ENCODE data around the gene PDK2.

- TF ChIP-seq CTCF (conservative IDR thresholded peaks at IDR 0.05; ENCODE audit: low read depth, low read length), result no peak
- peak; percentile 29 for TF ChIP-seq EZH2 (IDR thresholded peaks at IDR 0.05; ENCODE audit: borderline replicate concordance, low read depth, low read length, poor library complexity, severe bottlenecking)
These were observed 39.5 kb upstream of the PDK2 start, which contains the start of gene ITGA3 for GRCh38 chr17:50055426-50056216.

Data from A673 (cell line).